Left lobe of liver (tissue), 2 donors: ENCODE data around the gene RAB8A. TPM values are rescaled to one million over a fixed set of nuclear protein-coding genes. Genes with fewer than 3 reads are reported as not detected.

Experiments
- ATAC-seq: fragments of 200-7000 bp; cut with Tn5 transposase; one replicate; pipeline ENCODE4 v1.9.1; 2020; ENCODE audit warnings: mild to moderate bottlenecking, moderate library complexity
- DNase-seq: peaks from one replicate; pipeline ENCODE4 v3.0.0-alpha.2; 2020; ENCODE audit warnings: low spot score
- total RNA-seq: library from RNA; stranded (reverse); gene quantifications from one replicate; pipeline ENCODE4 v1.2.1, GENCODE V29; 2021
- donor health status: DM: no; HTN: no; CAD: no; lungs with moderate emphysema.
- donor health status: DM: no; HTN: yes; CAD: no.

RAB8A gene
- total RNA-seq: 56.5 TPM

DNA sequence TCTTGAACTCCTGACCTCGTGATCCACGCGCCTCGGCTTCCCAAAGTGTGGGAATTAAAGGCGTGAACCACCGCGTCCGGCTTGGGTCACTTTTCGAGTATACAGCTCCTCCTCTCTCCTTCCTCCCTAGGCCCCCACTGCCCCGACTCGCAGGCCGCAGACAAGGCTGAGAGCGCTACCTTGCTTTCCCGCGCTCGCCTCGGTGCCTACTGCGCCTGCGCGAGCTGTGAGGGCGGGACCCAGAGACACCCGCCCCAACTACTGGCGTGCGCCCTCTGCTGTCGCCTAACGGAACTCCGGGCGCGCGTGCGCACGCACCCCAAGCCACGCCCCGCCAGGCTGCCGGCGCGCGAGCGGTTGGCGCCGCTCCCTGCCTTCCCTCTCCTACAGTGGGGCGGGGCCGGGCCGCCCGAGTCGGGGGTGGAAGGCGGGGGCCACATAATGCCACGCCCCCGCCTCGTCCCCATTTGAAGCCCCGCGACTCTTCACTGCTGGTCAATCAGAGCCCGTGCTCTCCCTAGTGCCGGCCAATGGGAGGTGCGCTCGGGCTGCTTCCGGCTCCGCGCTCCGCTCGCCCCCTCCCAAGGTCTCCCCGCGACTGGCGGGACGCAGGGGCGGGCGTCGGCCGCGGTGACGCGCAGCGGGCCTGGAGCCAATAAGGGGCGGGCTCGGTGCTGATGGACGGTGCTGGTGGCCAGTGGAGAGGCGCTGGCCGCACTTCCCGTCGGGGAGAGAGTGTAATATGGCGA, at the start of gene RAB8A:
TSS of gene RAB8A (plus strand) at position 730 of the 749 bp plus-strand sequence. CDS start at position 743, 13 bp downstream.
- peak; percentile 92 for ATAC-seq
- DNase-seq: peak; percentile 100

DNA sequence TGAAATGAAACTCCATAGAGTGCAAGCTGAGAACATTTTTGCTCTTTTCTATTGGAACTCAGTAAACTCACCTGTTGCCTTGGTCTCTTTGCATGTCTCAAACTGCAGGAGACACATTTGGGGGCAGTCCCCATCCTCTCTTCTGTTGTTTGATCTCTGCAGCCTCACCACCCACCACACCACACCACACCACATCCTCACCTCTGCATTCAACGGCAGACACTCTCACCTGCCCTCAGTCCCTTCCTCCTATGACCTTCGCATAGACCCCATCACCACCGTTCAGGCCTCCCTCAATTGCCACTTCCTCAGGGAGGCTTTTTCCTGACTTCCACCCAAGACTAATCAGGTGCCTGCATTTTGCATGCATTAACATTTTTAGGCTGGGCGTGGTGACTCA, 49.7 kb upstream of the RAB8A start:
- DNase-seq: no peak
- ATAC-seq: no peak

DNA sequence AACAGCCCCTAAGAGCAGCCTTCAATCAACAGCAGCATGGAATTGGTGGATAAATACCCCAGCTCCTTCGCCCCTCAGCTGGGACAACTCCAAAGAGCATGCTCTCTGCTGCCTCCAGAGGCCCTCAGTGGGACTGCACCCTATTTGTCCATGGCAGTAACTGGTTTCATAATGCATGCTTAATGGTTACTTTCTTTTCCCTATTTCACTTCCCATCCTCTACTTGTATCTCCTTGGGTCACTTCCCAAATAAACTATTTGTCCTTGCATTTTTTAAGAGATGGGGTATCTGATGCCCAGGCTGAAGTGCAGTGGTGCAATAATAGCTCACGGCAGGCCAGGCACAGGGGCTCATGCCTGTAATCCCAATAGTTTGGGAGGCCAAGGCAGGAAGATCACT, 48.9 kb upstream of the RAB8A start:
- ATAC-seq: peak; percentile 79
- no peak for DNase-seq

DNA sequence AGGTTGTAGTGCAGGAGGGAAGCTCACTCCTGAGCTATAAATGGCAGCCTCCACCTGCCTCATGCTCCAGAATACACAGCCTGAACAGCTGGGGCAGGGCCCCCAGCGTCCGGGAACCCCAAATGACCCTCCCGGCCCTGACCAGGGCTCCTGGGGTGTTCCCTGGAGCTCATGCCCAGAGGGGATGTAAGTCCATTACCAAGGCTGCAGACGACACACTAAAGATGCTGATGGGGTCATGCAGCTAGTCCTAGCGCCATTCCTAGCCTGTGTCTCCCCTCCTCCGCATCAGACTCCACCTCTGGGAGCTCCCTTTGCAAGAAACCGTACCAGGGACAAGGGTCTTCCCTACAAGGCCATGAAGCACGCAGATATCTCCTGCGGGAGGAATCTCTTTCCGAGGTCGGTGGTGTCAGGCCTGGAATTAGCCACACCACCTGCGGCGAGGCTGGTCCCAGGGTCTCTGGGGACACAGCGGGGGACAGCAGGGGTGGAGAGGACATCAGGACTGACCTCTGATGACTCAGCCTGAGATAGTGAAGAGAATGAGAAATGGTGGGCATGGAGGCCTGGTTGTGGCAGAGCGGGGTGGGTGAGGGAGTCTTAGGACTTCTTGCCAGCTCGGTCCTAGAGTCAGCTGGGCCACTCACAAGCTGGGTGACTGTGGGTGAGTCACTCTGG, 47.3 kb upstream of the RAB8A start:
- DNase-seq (no peak), ATAC-seq (no peak)

DNA sequence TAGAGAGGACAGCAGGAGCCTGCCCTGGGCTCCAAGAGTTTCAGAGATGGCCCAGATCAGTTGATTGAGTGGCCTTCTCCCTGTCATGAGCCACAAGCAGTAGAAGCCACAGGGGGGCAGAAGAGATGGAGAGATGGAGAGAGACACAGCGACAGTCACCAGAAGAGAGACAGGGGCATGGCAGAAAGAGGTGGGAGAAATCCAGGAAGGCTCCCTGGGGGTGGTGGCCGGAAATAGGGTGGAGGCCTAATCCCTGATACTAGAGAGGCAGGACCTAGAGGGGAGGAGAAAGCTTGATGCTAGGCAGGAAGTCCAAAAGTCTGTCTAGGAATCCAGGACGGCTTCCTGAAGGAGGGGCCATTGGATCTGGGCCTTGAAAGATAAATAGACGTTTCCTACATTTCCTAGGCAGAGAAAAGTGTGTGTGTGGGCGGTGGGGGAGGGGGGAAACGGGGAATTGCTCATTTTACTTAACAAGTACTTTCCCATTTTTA, 45.0 kb upstream of the RAB8A start:
- DNase-seq: no peak
- ATAC-seq: peak; percentile 61

DNA sequence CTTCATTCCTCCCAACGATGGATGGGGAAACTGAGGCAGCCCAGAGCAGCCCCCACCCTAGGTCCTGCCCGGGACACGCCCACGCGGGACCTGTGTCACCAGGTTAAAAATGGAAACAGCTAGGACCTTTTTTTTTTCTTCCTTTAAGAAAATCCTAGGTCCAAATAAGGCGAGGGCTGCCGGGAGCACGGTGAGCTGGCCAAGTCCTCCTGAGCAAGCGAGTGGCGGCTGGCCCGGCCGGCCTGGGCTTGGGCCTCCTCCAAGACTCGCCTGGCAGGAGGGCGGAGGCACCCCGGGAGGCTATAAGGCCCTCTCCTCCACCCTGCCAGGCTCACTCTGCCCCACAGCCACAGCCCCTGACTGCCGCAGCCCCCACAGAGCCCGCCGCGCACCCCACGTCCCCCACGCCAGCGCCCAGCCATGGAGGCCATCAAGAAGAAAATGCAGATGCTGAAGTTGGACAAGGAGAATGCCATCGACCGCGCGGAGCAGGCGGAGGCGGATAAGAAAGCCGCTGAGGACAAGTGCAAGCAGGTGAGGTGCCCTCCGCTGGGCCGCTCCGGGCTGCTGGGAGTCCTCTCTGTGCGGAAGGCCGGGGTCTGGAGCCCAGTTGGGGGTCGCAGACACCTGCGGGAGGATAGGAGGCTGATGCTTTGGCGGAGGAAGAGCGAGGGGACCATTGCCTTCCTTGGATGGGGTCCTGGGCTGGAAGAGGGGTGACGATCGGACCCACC, 44.3 kb upstream of the RAB8A start:
- ATAC-seq (peak; percentile 31), DNase-seq (no peak)

DNA sequence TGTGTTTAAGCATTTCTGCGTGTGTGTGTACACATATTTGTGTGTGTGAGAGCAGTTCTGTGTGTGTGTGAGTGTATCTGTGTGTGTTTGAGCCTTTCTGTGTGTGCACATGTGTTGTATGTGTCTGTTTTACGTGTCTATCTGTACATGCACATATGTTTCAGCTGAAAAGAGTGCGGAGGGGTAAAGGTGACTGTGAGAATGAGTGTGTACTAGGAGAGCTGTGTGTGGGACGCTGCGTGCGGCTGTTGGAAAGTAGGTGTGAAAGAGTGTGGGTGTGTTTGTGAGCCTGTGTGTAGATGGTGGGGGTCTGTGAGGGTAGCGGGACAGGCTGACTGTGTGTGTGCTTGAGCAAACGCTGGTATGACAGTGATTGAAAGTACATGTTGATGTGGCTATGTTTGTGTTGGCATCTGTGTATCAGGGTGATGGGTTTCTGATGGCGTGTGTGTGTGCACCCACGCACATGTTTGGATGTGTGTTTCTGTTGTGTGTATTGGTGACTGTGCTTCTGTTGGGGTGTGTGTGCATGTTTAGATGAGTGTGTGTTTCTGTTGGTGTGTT, 42.9 kb upstream of the RAB8A start:
- no peak for DNase-seq
- ATAC-seq: no peak

DNA sequence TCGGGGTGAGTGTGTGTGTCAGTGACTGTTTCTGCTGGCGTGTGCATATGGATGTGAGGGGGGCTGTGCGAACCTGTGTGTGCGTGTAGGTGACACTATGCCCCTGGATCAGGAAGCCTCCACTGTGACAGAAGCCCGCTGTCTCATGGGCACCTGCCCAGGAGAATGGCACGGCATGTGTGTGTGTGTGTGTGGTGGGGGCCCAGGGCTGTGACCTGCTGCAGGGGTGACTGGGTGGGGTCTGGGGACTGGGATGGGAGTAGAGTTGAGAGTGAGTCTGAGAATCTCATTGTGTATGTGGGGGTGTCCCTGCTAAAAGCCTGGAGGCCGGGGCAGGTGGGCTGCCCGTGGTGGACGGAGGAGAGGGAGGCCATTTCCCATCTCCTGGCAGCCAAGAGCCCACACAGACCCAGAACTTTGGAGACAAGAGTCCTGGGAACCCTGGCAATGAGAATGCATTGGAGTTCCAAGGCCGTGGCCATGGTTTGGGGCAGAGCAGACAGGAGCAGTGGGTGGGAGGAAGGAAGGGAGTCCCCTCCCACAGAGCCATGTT, 41.8 kb upstream of the RAB8A start:
- DNase-seq: no peak

DNA sequence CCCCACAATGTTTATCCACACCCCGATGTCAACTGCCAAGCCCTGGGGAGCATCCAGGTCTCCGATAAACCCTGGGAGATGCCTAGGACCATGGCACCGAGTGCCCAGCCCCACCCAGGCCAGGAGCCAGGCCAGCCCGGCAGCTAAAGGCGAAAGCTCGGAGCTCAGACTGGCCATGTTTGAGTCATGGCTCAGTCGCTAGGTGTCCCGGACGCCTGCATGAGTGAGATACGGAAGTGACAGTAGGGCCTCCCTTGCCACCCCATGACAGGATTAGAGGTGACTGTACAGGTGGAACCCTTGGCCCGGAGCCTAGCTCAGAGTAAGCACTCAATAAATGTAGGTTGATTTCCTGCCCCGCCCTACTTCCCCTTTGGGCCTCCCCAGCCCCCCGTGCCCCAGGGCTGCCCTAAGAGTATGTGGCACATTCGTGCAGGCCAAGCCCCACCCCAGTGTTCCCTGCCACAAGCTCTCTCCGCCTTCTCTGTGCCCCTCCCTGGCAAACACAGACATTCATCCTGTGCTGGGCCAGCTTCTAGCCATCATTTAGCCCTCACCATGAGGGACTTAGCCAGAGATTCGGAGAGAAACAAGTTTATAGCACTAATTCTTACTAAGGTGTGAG, 41.2 kb upstream of the RAB8A start:
- DNase-seq: no peak
- peak; percentile 21 for ATAC-seq

More for the DNA sequence above, 41.8 kb upstream of the RAB8A start:
- no peak for ATAC-seq

DNA sequence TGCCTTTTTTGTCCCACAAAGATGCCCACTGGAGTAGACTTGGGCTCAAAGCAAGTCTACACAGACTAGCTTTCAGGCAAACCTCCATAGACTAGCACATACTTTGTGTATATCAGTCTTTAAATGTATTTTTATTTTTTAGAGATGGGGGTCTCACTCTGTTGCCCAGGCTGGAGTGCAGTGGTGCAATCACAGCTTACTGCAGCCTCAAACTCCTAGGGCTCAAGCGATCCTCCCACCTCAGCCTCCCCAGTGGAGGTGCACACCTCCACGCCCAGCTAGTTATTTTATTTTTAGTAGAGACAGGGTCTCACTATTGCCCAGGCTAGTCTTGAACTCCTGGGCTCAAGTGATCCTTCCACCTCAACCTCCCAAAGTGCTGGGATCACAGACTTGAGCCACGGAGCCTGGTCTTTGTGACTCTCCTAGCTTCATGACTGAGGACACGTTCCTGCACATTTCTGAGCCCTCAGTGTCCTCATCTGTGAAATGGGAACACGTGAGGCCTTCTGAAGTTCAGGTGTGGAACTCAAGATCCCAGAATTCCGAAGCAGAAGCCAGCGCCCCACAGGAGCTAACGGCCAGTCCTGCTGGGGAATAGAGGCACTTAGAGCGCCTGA, 40.5 kb upstream of the RAB8A start:
- no peak for ATAC-seq

DNA sequence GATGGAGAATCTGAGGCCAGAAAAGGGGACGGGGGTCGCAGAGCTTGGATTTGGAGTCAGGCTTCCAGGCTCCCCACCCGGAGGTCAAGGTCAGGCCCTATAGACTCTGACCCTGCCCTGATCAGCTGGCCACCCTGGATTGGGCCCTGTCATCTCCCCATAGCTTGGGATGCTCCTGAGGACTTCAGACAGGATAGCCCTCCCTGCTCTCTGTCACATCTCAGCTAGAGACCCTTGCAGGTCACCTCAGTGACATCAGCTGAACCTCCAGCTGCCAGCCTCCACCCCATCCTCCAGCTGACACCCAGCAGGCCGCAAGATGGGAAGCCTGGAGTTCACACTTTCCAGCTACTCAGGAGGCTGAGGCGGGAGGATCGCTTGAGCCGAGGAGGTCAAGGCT, 38.2 kb upstream of the RAB8A start:
- DNase-seq: no peak
- ATAC-seq: no peak

More for the DNA sequence above, 40.5 kb upstream of the RAB8A start:
- no peak for DNase-seq

DNA sequence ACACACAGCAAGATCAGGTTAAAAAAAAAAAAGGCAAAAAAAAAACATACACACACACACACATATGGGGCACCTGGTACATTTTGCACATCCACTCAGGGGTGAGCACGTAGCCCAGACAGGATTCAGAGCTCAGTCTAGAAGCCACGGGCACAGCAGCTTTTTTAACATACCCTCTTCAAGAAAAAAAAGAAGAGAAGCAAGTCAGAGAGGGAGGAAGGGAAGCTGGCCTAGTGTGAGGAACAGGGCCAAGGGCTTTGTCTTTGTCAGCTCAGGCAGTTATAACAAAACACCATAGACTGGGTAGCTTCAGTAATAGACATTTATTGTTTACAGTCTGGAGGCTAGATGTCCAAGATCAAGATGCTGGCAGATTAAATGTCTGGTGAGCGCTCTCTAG, 37.7 kb upstream of the RAB8A start:
- DNase-seq (no peak), ATAC-seq (no peak)

DNA sequence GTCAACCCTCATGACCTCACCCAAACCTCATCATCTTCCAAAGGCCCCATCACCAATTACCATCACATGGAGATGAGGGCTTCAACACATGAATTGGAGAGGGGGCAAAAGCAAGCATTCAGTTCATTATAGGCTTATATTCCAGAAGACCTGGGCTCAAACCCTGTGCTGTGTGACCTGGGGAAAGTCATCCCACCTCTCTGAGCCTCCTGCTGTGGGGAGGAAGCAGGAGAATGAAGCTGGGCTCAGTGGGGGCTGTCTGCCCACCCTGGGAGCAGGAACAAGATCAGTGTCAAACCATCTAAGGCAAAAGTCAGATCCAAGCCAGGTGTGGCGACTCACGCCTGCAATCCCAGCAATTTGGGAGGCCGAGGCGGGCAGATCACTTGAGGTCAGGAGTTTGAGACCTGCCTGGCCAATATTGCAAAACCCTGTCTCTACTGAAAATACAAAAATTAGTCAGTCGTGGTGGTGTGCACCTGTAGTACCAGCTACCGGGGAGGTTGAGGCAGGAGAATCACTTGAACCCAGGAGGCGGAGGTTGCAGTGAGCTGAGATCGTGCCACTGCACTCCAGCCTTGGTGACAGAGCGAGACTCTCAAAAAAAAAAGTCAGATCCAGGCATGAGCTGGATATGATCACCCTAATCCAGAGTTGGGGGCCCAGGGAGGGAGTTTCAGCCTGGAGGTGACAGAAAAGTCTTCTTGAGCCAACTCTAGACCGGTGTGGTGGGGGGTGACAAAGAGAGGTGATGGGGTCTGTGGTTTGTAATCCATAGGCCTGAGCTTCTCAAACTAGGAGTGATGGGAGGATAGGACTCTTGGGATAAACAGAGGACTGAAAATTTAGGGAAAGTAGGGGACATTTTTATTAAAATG, 37.0 kb upstream of the RAB8A start:
- DNase-seq (no peak), ATAC-seq (no peak)

DNA sequence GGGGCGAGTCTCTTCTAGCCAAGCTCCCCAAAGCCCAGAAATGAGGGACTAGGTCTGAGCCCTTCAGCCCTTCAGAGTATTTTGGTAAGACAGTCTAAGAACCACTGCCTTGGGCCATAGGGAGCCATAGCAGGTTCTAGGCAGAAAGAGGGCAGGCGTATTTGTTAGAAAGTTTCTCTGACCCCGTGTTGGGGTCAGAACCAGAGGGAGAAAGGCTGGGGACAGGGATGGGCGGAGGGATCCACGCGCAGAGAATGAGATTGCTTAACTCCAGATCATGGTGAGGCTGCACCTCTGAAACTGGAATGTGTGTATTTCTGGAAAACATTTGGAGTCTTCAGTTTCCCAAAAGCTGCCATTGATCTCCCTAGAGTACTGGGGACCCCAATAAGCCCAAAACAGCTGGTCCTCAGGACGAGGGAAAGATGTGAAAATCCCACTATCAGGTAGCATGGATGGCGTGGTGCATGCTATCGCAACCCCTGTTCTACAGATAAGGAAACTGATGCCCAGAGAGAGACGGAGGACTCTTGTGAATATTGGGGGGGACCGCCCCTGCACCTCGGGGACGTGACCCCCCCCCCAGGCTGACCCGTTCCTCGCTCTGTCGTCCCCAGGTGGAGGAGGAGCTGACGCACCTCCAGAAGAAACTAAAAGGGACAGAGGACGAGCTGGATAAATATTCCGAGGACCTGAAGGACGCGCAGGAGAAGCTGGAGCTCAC, 36.1 kb upstream of the RAB8A start:
- ATAC-seq (no peak), DNase-seq (no peak)

DNA sequence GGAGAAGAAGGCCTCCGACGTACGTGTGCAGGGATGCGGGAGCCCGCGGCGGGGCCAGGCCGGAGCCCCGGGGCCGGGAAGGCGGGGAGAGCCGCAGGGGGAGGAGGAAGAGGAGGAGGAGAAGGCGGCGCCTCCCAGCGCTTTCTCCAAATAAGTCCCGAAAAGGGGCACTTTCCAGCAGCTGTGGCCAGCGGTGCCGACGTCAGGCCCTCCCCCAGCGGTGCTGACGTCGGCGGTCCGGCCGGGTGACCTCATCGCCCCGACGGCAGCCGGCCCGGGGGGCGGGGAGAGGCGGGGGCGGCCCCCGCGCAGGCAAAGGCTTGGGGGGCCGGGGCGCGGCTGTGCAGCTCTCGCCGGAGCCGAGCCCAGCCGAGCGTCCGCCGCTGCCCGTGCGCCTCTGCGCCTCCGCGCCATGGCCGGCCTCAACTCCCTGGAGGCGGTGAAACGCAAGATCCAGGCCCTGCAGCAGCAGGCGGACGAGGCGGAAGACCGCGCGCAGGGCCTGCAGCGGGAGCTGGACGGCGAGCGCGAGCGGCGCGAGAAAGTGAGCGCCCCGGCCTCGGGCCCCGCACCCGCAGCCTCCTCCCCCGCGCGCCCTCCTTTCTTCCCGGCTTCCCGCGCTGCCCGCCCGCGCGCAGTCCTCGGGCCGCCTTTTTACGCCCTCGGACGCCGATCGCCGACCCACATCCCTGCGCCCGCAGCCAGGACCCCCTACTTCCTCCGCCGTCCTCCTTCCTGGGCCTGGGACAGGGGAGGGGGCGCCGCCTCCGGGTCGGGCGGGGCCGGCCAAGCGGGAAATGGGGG, 35.3 kb upstream of the RAB8A start, which contains the start of gene TPM4:
TSS of gene TPM4 (plus strand) at position 342 of the 804 bp plus-strand sequence. CDS start at position 413, 71 bp downstream.
- DNase-seq: peak; percentile 78

DNA sequence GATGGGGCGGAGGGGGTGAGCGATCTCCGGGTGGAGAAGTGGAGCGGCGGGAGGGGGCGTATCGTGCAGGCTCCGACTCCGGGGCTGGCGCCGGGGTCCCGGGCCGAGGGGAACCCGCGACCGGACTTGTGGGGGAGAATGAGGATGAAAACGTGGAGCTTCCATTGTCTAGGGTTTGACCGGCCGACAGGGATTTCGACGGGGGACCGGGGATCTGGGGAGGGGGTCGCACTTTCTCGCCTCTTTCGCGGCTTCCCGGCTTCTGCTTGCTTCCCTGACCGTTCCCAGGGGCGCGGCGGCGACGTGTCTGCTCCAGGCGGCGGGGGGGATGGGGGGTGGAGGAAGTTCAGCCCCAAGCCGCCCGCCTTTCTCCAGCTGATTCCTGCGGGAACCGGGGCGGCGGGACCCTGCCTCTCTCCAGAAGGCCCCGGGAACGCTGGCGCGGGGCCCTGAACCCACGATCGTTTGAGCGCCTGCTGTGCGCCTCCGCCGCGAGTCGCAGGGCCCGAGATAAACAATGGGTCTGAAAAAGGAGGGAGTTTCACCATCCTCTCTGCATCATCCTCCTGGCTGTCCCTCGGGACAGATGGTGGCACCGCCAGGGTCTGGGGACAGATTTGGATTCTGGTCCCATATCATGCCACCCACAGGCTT, 34.6 kb upstream of the RAB8A start:
- DNase-seq (no peak), ATAC-seq (no peak)

More for the DNA sequence above, 35.3 kb upstream of the RAB8A start, which contains the start of gene TPM4:
- ATAC-seq: peak; percentile 75
